GM20000 (cell line): ENCODE results near the gene FLT4.

Source experiments
- DNase-seq: peaks from one replicate; pipeline ENCODE4 v3.0.0; 2012; ENCODE audit warnings: low spot score
- CTCF ChIP-seq: IDR thresholded peaks from 2 replicates; pipeline ENCODE4 v1.5.1; 2012; ENCODE audit warnings: mild to moderate bottlenecking, control low read depth; ENCODE audit errors: extremely low read depth, missing control alignments

FLT4 gene

GRCh38 chr5:180639741-180640610 is 9.4 kb downstream of the FLT4 start:
- TF ChIP-seq CTCF = no peak
- DNase-seq = no peak

GRCh38 chr5:180639287-180639686 is 10.1 kb downstream of the FLT4 start:
- DNase-seq = no peak
- TF ChIP-seq CTCF = no peak

GRCh38 chr5:180637962-180638680 is 11.3 kb downstream of the FLT4 start:
- TF ChIP-seq CTCF = no peak
- no peak for DNase-seq

- no peak for DNase-seq
- TF ChIP-seq CTCF = no peak
Measured at GRCh38 chr5:180636403-180637075, 12.9 kb downstream of the FLT4 start.

GRCh38 chr5:180636016-180636402 is 13.4 kb downstream of the FLT4 start:
- no peak for TF ChIP-seq CTCF
- no peak for DNase-seq

GRCh38 chr5:180633283-180634177 is 15.9 kb downstream of the FLT4 start:
- TF ChIP-seq CTCF = no peak

More at GRCh38 chr5:180633283-180634177, 15.9 kb downstream of the FLT4 start:
- DNase-seq = no peak
